HUES64 (cell line): ENCODE results near the gene MPL.
"Not testable (repeated sequence)": the region's sequence is repeated elsewhere in the genome, so short reads cannot be mapped to it uniquely, and the experiment has no call there.

ENCODE experiments used
- H3K27ac ChIP-seq: 2 replicates; pipeline ENCODE4 v1.7.0; 2013; ENCODE audit warnings: low read depth, low read length, inconsistent platforms
- H3K27me3 ChIP-seq: 2 replicates; pipeline ENCODE4 v1.6.1; 2013; ENCODE audit warnings: mild to moderate bottlenecking, low read length; ENCODE audit not compliant: insufficient read depth
- H3K36me3 ChIP-seq: 2 replicates; pipeline ENCODE4 v1.6.1; 2013; ENCODE audit warnings: mild to moderate bottlenecking, low read length; ENCODE audit not compliant: insufficient read depth
- H3K4me1 ChIP-seq: 2 replicates; pipeline ENCODE4 v1.6.1; 2013; ENCODE audit warnings: mild to moderate bottlenecking, low read length, moderate library complexity; ENCODE audit not compliant: insufficient read depth
- H3K4me3 ChIP-seq: 2 replicates; pipeline ENCODE4 v1.5.1; 2013; ENCODE audit warnings: mild to moderate bottlenecking, low read length, moderate library complexity
- H3K9ac ChIP-seq: 2 replicates; pipeline ENCODE4 v1.6.1; 2013; ENCODE audit warnings: mild to moderate bottlenecking, low read depth, low read length
- H3K9me3 ChIP-seq: 2 replicates; pipeline ENCODE4 v1.6.1; 2013; ENCODE audit warnings: low read depth, low read length; ENCODE audit not compliant: insufficient read depth
- WGBS: fragments of 150-250, 120-280 bp; methylation state at CpG from one replicate; pipeline ENCODE4 v1.1.7; 2013; ENCODE audit warnings: missing lambda C conversion rate; 5-methylcytosine and 5-hydroxymethylcytosine counted together

The MPL gene

DNA sequence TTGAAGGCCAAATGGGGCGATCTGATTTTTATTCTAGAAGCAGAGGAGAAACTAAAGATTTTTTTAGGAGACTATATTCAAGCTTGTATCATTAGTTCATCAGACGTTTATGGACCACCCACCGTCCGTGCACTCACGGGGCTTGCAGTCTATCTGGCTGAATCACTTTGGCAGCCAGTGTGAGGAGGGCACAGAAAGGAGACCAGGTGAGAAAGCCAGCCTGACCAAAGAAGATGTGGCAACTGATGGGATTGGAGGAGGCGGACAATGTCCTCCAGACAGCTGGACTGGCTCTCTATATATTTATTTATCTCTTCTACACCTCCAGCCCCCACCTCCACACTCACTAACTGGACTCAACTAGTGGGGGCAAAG, 31.0 kb downstream of the MPL start:
- peak overlapping the region; percentile 81 for H3K9ac ChIP-seq
- peak overlapping the region; percentile 92 for H3K4me3 ChIP-seq
- peaks cover 15% of the 10 kb centered on the region for H3K4me1 ChIP-seq
- H3K36me3 ChIP-seq: peaks cover 18% of the 10 kb centered on the region
- H3K27me3 ChIP-seq: no peaks in the 10 kb centered on the region
- WGBS: 30% methylated on average over 5 of the region's 6 CpGs
- peak overlapping the region; percentile 93 for H3K27ac ChIP-seq
- H3K9me3 ChIP-seq: no peaks in the 10 kb centered on the region

DNA sequence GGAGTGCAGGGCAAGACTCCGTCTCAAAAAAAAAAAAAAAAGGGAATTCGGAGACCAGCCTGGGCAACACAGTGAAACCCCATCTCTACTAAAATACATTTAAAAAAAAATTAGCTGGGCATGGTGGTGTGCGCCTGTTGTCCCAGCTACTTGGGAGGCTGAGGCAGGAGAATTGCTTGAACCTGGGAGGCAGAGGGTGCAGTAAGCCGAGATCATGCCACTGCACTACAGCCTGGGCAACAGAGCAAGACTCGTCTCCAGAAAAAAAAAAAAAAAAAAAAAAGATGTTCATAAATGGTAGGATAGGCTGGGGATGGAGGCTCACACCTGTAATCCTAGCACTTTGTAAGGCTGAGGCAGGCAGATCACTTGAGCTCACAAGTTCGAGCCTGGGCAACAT, 32.2 kb downstream of the MPL start:
- H3K9ac ChIP-seq, H3K27ac ChIP-seq, H3K4me3 ChIP-seq, H3K9me3 ChIP-seq, H3K36me3 ChIP-seq, H3K27me3 ChIP-seq: not testable (repeated sequence)
- 99% methylated on average over 5 of the region's 6 CpGs for WGBS
- peaks cover 15% of the 10 kb centered on the region for H3K4me1 ChIP-seq

DNA sequence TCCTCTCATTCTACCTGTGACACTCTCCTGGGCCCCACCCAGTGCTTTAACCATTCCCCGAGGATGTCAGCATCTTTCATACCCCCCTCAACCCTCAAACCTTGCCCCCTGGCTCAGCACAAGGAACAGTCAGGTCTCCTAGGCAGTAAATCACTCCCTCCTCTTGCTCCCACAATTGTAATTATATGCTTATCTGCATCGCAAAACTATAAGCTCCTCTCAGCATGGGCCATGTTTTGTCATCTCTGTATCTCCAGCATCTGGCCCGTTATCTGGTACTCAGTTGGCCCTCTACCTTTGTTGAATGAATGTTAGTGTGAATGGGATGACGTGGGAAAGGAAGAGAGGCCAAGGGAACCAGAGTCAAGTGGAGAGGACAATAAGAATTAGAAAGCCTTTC, 32.9 kb downstream of the MPL start:
- H3K27ac ChIP-seq: no peak overlapping the region
- WGBS: 79% methylated on average over 4 of the region's 4 CpGs
- no peaks in the 10 kb centered on the region for H3K27me3 ChIP-seq
- H3K9me3 ChIP-seq: no peaks in the 10 kb centered on the region
- H3K36me3 ChIP-seq: no peaks in the 10 kb centered on the region
- H3K9ac ChIP-seq: no peak overlapping the region
- no peak overlapping the region for H3K4me3 ChIP-seq
- H3K4me1 ChIP-seq: peaks cover 11% of the 10 kb centered on the region

DNA sequence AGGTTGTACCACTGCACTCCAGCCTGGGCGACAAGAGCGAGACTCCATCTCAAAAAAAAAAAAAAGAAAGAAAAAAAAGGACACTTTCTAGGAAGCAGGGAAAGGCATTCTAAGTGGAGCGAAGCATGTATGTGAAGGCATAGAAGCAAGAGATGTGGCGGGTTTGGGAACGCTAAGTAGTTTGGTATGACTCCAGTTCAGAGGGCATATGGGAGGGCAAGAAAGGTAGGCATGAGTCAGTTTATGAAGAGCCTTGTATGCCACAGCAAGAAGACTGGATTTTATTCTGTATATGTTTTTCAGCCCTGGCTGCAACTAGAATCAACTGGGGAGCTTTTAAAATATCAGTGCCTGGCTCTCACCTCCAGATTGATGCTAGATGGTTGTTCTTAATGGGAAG, 34.6 kb downstream of the MPL start:
- Histone ChIP-seq H3K27ac (no peak overlapping the region), H3K4me3 (no peak overlapping the region), H3K4me1 (peaks cover 6% of the 10 kb centered on the region), H3K9ac (no peak overlapping the region), H3K9me3 (no peaks in the 10 kb centered on the region), H3K27me3 (no peaks in the 10 kb centered on the region), H3K36me3 (no peaks in the 10 kb centered on the region)
- 90% methylated on average over 5 of the region's 5 CpGs for WGBS

DNA sequence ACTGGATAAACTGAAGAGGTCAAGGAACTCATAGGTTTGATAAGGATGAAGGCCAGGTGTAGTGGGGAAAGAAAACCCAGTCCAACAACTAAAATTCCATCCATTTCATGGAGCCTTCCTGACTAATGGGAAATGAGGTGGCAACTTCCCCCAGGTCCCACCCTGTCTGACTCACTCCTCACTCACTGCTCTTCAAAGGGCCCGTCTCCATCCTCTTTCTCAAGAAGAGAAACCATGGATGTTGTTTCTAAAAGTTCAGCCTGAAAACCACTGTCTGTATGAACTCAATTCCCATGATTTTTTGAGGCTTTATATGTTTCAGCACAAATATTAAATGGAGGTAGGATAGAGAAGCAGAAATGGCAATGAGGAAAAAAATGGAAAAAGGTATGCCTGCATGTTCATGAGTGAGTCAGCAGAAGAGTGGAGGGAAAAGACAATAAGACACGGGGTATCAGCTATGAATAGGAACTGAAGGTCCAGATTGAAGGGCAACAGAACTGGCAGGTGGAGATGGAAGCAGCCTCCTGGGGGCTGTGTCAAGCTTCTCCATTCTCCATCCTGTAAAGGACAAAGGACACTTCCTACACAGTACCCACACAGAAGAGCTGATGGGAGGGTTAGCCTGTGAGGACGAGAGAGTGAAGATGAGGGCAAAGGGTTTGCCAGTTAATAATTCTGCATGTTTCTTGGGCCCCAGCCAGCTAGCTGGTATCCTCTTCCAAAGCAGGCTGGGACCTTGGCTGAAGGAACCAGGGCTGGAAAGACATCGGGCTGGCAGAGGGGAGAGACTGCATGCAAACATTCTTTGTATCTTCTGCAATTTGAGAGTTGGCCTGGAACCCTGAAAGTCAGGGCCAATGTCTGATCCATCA, 35.7 kb downstream of the MPL start:
- H3K4me3 ChIP-seq: no peak overlapping the region
- no peaks in the 10 kb centered on the region for H3K27me3 ChIP-seq
- no peaks in the 10 kb centered on the region for H3K9me3 ChIP-seq
- H3K9ac ChIP-seq: no peak overlapping the region
- H3K36me3 ChIP-seq: no peaks in the 10 kb centered on the region
- H3K4me1 ChIP-seq: peaks cover 6% of the 10 kb centered on the region
- 84% methylated on average over 4 of the region's 4 CpGs for WGBS
- no peak overlapping the region for H3K27ac ChIP-seq

DNA sequence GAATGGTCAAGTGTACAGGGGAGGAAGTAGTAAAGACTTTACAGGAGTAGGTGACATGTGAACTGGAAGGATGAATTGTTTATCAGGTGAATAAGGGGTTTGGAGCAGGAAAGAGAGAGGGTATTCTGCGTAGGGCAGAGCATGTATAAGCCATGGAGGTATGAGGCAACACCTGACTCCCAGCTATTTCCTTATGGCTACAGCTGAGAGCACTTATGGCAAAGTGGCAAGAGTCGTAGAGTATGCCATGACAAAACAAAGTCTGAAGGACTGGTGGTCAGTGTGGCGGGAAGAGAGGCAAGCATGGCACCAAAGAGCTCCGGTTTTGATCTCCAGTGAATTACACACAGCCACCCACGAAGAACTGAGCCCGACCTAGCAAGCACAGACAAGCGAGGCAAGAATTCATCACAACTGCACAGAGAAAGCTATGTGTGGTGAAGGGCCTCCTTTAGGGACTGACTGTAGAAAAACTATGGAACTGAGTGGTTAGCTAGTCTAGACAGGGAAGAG, 39.2 kb downstream of the MPL start:
- H3K4me3 ChIP-seq: no peak overlapping the region
- H3K4me1 ChIP-seq: no peaks in the 10 kb centered on the region
- no peaks in the 10 kb centered on the region for H3K27me3 ChIP-seq
- no peak overlapping the region for H3K27ac ChIP-seq
- H3K36me3 ChIP-seq: no peaks in the 10 kb centered on the region
- no peaks in the 10 kb centered on the region for H3K9me3 ChIP-seq
- H3K9ac ChIP-seq: no peak overlapping the region
- 93% methylated on average over 7 of the region's 7 CpGs for WGBS

DNA sequence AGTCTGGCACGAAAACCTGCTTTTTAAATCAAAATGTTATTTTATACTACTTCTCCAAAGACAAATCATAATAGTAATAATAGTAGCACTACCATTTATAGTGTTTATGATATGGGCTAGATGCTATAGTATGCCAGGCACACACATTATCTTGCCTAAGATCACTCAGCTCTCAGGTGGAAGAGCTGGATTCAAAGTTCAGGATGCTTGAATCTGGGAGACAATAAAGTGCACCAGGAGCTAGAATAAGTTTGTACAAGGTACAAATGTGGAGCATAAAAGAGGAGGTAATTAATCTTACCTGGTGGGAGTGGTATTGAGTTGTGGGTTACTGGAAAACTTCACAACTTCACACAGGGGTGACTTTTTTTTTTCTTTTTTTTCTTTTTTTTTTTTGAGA, 40.2 kb downstream of the MPL start:
- Histone ChIP-seq H3K9ac (no peak overlapping the region), H3K4me3 (no peak overlapping the region), H3K36me3 (peaks cover 7% of the 10 kb centered on the region; the same call in 1 of the 2 replicates), H3K9me3 (no peaks in the 10 kb centered on the region), H3K27me3 (no peaks in the 10 kb centered on the region), H3K27ac (no peak overlapping the region), H3K4me1 (no peaks in the 10 kb centered on the region)
- WGBS: no CpG with 5 or more reads among the region's 1 CpG

DNA sequence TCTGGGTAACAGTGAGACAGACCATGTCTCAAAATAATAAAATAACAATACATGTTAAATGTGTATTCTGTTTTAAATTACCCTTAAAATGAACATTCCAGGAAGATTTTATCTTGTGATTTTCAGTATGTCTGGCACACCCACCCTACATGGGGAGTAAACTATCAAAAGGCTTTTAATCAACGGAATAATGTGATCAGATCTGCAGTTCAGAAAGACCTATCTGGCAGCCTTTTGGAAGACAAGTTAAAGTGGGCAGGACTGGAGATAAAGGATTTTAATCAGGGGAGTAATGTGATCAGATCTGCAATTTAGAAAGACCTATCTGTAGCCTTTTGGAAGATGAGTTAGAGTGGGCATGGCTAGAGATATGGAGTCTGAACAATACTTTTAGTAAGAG, 41.9 kb downstream of the MPL start:
- Histone ChIP-seq H3K9me3 (no peaks in the 10 kb centered on the region), H3K9ac (no peak overlapping the region), H3K27me3 (no peaks in the 10 kb centered on the region), H3K36me3 (peaks cover 23% of the 10 kb centered on the region), H3K4me3 (no peak overlapping the region), H3K27ac (no peak overlapping the region), H3K4me1 (no peaks in the 10 kb centered on the region)
- 97% methylated on average over 1 of the region's 1 CpG for WGBS

DNA sequence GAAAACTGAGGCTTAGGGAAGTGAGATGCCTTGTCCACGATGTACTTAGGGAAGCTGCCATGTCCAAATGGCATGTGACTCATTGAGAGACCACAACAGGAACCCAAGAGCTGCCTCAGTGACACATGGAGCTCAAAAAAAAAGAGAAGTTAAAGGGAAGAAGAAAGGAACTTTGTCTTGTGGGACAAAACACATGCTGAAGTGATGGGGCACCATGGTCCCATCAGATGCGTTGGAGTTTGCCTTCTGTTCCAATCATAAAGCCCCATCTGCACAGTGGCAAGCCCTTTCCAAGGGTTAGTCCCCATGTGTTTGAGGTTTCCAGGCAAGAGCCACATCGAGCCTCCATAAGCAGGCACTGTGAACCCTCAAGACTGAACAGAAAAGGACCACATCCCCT, 44.0 kb downstream of the MPL start:
- Histone ChIP-seq H3K36me3 (peaks cover 44% of the 10 kb centered on the region), H3K9me3 (no peaks in the 10 kb centered on the region), H3K27me3 (no peaks in the 10 kb centered on the region), H3K4me1 (no peaks in the 10 kb centered on the region), H3K9ac (no peak overlapping the region), H3K4me3 (no peak overlapping the region), H3K27ac (no peak overlapping the region)
- 92% methylated on average over 3 of the region's 3 CpGs for WGBS

DNA sequence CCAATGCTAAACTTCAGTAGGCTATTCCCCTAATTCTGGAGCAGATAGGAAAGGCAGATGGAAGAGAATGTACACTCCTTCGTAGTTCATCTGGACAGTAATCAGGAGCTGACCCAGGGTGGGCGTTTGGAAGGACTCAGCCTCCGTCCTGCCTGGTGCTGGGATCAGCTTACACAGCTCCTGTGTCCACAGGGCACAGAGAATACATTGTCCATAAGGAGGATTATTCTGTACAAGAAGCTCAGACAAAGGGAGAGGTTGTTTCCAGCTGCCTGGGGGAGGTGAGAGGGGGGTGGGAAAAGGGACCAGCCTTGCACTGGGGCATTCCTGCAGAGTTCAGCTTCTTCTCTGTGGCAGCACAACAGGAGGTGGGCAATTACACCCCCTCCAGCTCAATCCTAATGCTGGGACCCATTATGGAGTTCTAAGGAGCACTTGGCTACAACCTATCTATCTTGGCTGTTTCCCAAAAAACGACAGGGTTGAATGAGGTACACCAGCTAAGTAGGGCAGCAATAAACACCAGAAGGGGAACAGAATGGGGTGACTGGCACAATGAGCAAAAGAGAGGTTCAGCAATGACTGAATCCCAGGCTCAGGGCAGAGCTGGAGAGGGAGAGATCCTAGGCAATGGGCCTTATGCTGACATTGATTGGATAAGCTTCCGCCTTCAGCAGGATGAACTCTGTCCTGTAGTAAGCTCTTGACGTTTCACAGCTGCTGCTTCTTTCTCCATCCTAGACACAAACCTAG, 44.6 kb downstream of the MPL start:
- 88% methylated on average over 6 of the region's 6 CpGs for WGBS
- Histone ChIP-seq H3K27me3 (no peaks in the 10 kb centered on the region), H3K9ac (no peak overlapping the region), H3K4me1 (no peaks in the 10 kb centered on the region), H3K4me3 (no peak overlapping the region), H3K36me3 (peaks cover 50% of the 10 kb centered on the region), H3K9me3 (no peaks in the 10 kb centered on the region), H3K27ac (no peak overlapping the region)

DNA sequence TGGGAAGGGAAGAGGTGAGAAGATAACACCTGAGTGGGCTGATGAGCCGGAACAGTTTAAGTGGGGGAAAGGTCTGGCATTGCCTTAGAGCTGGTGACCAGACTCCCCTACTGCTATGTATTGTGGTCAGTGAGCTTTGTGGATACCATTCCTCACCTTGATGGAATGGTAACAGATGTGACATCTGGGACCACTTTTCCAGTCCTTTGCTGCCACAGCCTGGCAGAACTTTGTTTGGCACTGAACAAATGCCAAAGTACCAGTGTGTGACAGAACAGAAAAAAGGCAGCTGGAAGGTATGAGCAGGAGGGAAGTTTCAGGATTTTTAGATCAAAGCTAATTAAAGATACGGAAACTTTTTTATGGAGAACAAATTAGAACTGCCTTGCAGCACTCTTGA, 45.8 kb downstream of the MPL start:
- Histone ChIP-seq H3K27ac (no peak overlapping the region), H3K9me3 (no peaks in the 10 kb centered on the region), H3K36me3 (peaks cover 59% of the 10 kb centered on the region), H3K27me3 (no peaks in the 10 kb centered on the region), H3K4me1 (no peaks in the 10 kb centered on the region; the same call in 1 of the 2 replicates), H3K4me3 (no peak overlapping the region), H3K9ac (no peak overlapping the region)
- 91% methylated on average over 2 of the region's 2 CpGs for WGBS
